ENCODE results near the gene CDR2.

GRCh38 chr16:22397931-22398330, 23.5 kb upstream of the CDR2 start:
- TF ChIP-seq BHLHE40 (IDR thresholded peaks at IDR 0.05; ENCODE audit: borderline replicate concordance) (no peak), PKNOX1 (IDR thresholded peaks at IDR 0.05) (no peak), SP1 (IDR thresholded peaks at IDR 0.05) (no peak), L3MBTL2 (conservative IDR thresholded peaks at IDR 0.05) (no peak), NFRKB (IDR thresholded peaks at IDR 0.05) (no peak), FOXA1 (IDR thresholded peaks at IDR 0.05) (no peak), ARNT (IDR thresholded peaks at IDR 0.05) (no peak), SUZ12 (IDR thresholded peaks at IDR 0.05) (no peak), FOXK2 (IDR thresholded peaks at IDR 0.05) (no peak), TARDBP (IDR thresholded peaks at IDR 0.05) (no peak), LEF1 (IDR thresholded peaks at IDR 0.05; ENCODE audit: borderline replicate concordance) (no peak), FOXM1 (IDR thresholded peaks at IDR 0.05; ENCODE audit: borderline replicate concordance) (no peak)
